OCI-LY3 (cell line): ENCODE results near the gene ILDR2.

Experiments used
- CTCF ChIP-seq: fragments of 200-600, 300-600 bp; sonication (generic); IDR thresholded peaks from 2 replicates; pipeline ENCODE4 v1.5.1; 2014; ENCODE audit warnings: antibody characterized with exemption, low read length, low read depth
- EZH2phosphoT487 ChIP-seq: fragments of 200-600 bp; shearing (Covaris generic); IDR thresholded peaks from 2 replicates; pipeline ENCODE4 v1.6.1; 2018; ENCODE audit warnings: antibody characterized with exemption, mixed run types, low read depth

GRCh38 chr1:166952002-166952746 is 23.2 kb downstream of the ILDR2 start:
- TF ChIP-seq CTCF = no peak
- no peak for TF ChIP-seq EZH2phosphoT487
